Spleen (tissue), 7 donors: Measurements from ENCODE around the gene CEP162.

Experiments used
- POLR2A ChIP-seq, 3 donors: fragments of 450-650 bp; IDR thresholded peaks; one replicate each; pipeline ENCODE4 v1.5.1; 2017; ENCODE audit warnings: antibody characterized with exemption in 3 of 3, mild to moderate bottlenecking in 1 of 3
- POLR2AphosphoS5 ChIP-seq, 3 donors: sonication (generic); formaldehyde crosslinking; IDR thresholded peaks; one replicate each; pipeline ENCODE4 v1.5.1; 2017; ENCODE audit warnings: antibody characterized with exemption in 3 of 3
- TF ChIP-seq, protein P1 (sequence below), 11 experiments: fragments of 200-600 bp in 7 of 11; fragments of 450-650 bp in 4 of 11; sonication (generic) in 4 of 11; IDR thresholded peaks in 8 of 11; conservative IDR thresholded peaks in 3 of 11; 1 replicate in 7 of 11; 2 replicates in 4 of 11; pipeline versions ENCODE4 v1.4.0 to v1.8.0; 2016 to 2021; ENCODE audit warnings: antibody characterized with exemption in 11 of 11, inconsistent platforms in 4 of 11, mild to moderate bottlenecking in 1 of 11
- donor health status: DM: no; HTN: no; CAD: no; lungs with moderate emphysema.
- donor health status: DM: no; HTN: no; CAD: no.
- donor health status: DM: no; HTN: no; CAD: no.

DNA sequence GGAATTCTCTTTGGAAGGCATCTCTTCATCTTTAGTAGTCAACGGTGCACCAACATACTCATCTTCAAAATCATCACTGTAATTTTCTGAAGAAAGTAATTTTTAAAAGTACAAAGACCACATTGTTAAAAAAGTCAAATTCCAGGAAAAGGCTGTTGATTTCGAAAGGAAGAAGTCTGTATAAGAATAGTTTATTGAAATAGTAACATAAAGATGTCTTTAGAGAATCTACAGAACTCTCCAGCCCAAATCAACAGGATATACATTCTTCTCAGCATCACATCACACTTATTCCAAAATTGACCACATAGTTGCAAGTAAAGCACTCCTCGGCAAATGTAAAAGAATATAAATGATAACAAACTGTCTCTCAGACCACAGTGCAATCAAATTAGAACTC lies 23.4 kb downstream of the CEP162 start:
- TF ChIP-seq, protein P1, sequence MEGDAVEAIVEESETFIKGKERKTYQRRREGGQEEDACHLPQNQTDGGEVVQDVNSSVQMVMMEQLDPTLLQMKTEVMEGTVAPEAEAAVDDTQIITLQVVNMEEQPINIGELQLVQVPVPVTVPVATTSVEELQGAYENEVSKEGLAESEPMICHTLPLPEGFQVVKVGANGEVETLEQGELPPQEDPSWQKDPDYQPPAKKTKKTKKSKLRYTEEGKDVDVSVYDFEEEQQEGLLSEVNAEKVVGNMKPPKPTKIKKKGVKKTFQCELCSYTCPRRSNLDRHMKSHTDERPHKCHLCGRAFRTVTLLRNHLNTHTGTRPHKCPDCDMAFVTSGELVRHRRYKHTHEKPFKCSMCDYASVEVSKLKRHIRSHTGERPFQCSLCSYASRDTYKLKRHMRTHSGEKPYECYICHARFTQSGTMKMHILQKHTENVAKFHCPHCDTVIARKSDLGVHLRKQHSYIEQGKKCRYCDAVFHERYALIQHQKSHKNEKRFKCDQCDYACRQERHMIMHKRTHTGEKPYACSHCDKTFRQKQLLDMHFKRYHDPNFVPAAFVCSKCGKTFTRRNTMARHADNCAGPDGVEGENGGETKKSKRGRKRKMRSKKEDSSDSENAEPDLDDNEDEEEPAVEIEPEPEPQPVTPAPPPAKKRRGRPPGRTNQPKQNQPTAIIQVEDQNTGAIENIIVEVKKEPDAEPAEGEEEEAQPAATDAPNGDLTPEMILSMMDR (IDR thresholded peaks at IDR 0.05 in 8 of 11, conservative IDR thresholded peaks at IDR 0.05 in 3 of 11) = no peak
- TF ChIP-seq POLR2AphosphoS5 (IDR thresholded peaks at IDR 0.05) = no peak
- no peak for TF ChIP-seq POLR2A (IDR thresholded peaks at IDR 0.05)
